HepG2 (cell line): ENCODE measurements around the gene CYP46A1. TPM values are rescaled to one million over a fixed set of nuclear protein-coding genes. Genes with fewer than 3 reads are reported as not detected.

Experiments
- ATAC-seq: fragments of 200-7000 bp; cut with Tn5 transposase; 3 replicates; pipeline ENCODE4 v1.9.1; 2020; ENCODE audit warnings: mild to moderate bottlenecking, moderate library complexity
- BruUV-seq: library from RNA; stranded (reverse); fragments of 400-500 nt; replicated peaks from 2 replicates; lab custom pipeline; 2021; lab: Mats Ljungman, UMichigan
- CTCF ChIA-PET: fragments of 300-600 bp; formaldehyde crosslinking; extraction: SDS; loops from one replicate; lab custom pipeline; 2021; ENCODE audit warnings: low total read pairs, inconsistent platforms, low intra/inter-chr PET ratio; lab: Yijun Ruan, JAX
- POLR2A ChIA-PET: fragments of 350-600 bp; sonication (Branson Sonifier 250); formaldehyde crosslinking; loops from one replicate; lab custom pipeline; 2020; ENCODE audit warnings: antibody characterized with exemption, inconsistent platforms; lab: Yijun Ruan, JAX
- DNase-seq: peaks from one replicate; pipeline ENCODE4 v3.0.0-alpha.2; 2015; ENCODE audit warnings: low spot score
- FAIRE-seq: peaks from 3 replicates; lab custom pipeline; 2011; peaks lifted over from hg19 to GRCh38; lab: Jason Lieb, UNC
- H2AFZ ChIP-seq: one replicate; pipeline ENCODE4 v1.6.1; 2011; ENCODE audit warnings: low read length, inconsistent platforms
- H3K27ac ChIP-seq: fragments of 300-600 bp; 3 replicates; pipeline ENCODE4 v1.8.0; 2011; ENCODE audit warnings: mixed run types, mild to moderate bottlenecking, mixed read lengths, low read length, inconsistent platforms; ENCODE audit not compliant: insufficient read depth; ENCODE audit errors: extremely low read length
- H3K27me3 ChIP-seq, 2 experiments: fragments of 200-600 bp in 1 of 2; 2 replicates in 1 of 2; 3 replicates in 1 of 2; pipeline versions ENCODE4 v1.6.0 to v1.8.0; 2011; ENCODE audit warnings: low read length in 2 of 2, mild to moderate bottlenecking in 2 of 2, moderate library complexity in 2 of 2, inconsistent platforms in 1 of 2; ENCODE audit not compliant: insufficient read depth in 2 of 2, control insufficient read depth in 1 of 2
- H3K36me3 ChIP-seq, 2 experiments: fragments of 200-600 bp in 1 of 2; replicated peaks in 1 of 2; 2 replicates in 1 of 2; 3 replicates in 1 of 2; pipeline versions ENCODE4 v1.5.1 to v1.8.0; 2011; ENCODE audit warnings: low read length in 2 of 2, inconsistent platforms in 1 of 2; ENCODE audit not compliant: insufficient read depth in 2 of 2, control insufficient read depth in 1 of 2
- H3K4me1 ChIP-seq: 2 replicates; pipeline ENCODE4 v1.5.1; 2012; ENCODE audit warnings: low read length, inconsistent platforms; ENCODE audit not compliant: insufficient read depth
- H3K4me2 ChIP-seq: 2 replicates; pipeline ENCODE4 v1.6.0; 2011; ENCODE audit warnings: low read depth, low read length, inconsistent platforms
- H3K4me3 ChIP-seq, 3 experiments: fragments of 200-600 bp in 1 of 3; sonication (generic), shearing (Covaris generic) in 1 of 3; replicated peaks in 1 of 3; 2 replicates each; pipeline ENCODE4 v1.5.1; 2011 to 2016; ENCODE audit warnings: low read length in 3 of 3, inconsistent platforms in 2 of 3, low read depth in 2 of 3, mild to moderate bottlenecking in 2 of 3, control low read depth in 1 of 3, mixed read lengths in 1 of 3; ENCODE audit not compliant: insufficient read depth in 1 of 3
- H3K79me2 ChIP-seq: one replicate; pipeline ENCODE4 v1.6.1; 2011; ENCODE audit warnings: low read length, inconsistent platforms; ENCODE audit not compliant: insufficient read depth
- H3K9ac ChIP-seq: 2 replicates; pipeline ENCODE4 v1.6.0; 2011; ENCODE audit warnings: mild to moderate bottlenecking, low read depth, low read length, inconsistent platforms; ENCODE audit not compliant: insufficient read depth
- H3K9me3 ChIP-seq: 2 replicates; pipeline ENCODE4 v1.5.1; 2012; ENCODE audit warnings: mild to moderate bottlenecking, low read length
- H4K20me1 ChIP-seq: 2 replicates; pipeline ENCODE4 v1.6.0; 2011; ENCODE audit warnings: inconsistent platforms, mild to moderate bottlenecking, low read length, moderate library complexity; ENCODE audit not compliant: insufficient read depth
- FOSL2 ChIP-seq: sonication (generic); formaldehyde crosslinking; IDR thresholded peaks from 2 replicates; pipeline ENCODE4 v1.4.0; 2020; ENCODE audit warnings: missing genetic modification reagents
- MBNL3 ChIP-seq: fragments of 250-450 bp; sonication (Bioruptor Pico); conservative IDR thresholded peaks from 2 replicates; pipeline ENCODE4 v1.8.0; 2022; ENCODE audit warnings: mild to moderate bottlenecking, inconsistent platforms
- NBN ChIP-seq: fragments of 450-650 bp; conservative IDR thresholded peaks from 2 replicates; pipeline ENCODE4 v1.6.1; 2017
- RCOR2 ChIP-seq: IDR thresholded peaks from 2 replicates; pipeline ENCODE4 v1.6.1; 2016; ENCODE audit warnings: missing biosample characterization, missing genetic modification reagents
- SP2 ChIP-seq: sonication (generic); formaldehyde crosslinking; IDR thresholded peaks from 2 replicates; pipeline ENCODE4 v1.5.1; 2020; ENCODE audit warnings: mild to moderate bottlenecking, missing genetic modification reagents
- ZFP62 ChIP-seq: sonication (generic); formaldehyde crosslinking; IDR thresholded peaks from 2 replicates; pipeline ENCODE4 v1.4.0; 2020; ENCODE audit warnings: missing genetic modification reagents
- ZKSCAN5 ChIP-seq: sonication (generic); formaldehyde crosslinking; IDR thresholded peaks from 2 replicates; pipeline ENCODE4 v1.5.1; 2020; ENCODE audit warnings: mild to moderate bottlenecking, missing genetic modification reagents
- ZMYM2 ChIP-seq: sonication (generic); formaldehyde crosslinking; IDR thresholded peaks from 2 replicates; pipeline ENCODE4 v1.8.0; 2022; ENCODE audit warnings: mild to moderate bottlenecking, missing genetic modification reagents
- ZNF24 ChIP-seq: fragments of 450-650 bp; IDR thresholded peaks from 2 replicates; pipeline ENCODE4 v1.6.1; 2017; ENCODE audit warnings: antibody characterized with exemption, mild to moderate bottlenecking
- WGBS: methylation state at CpG from one replicate; pipeline ENCODE4 v1.1.6; 2017; ENCODE audit warnings: low lambda C conversion rate; 5-methylcytosine and 5-hydroxymethylcytosine counted together
- in situ Hi-C: cut with HindIII; loops from 2 replicates; pipeline ENCODE4 v1.10.0; 2017; ENCODE audit warnings: low pct_unique_long_range_greater_than_20kb; ENCODE audit not compliant: extremely low pct_ligation_motif_present
- intact Hi-C: fragments of 100-400 bp; cut with micrococcal nuclease; formaldehyde crosslinking; loops from one replicate; pipeline ENCODE4 v1.10.0; 2022; ENCODE audit not compliant: unreplicated experiment
- polyA plus RNA-seq, 8 experiments: library from polyadenylated mRNA; depleted of rRNA in 3 of 8; stranded (reverse) in 7 of 8; unstranded in 1 of 8; fragments of >200 nt; fragmentation: Illumina TruSeq in 4 of 8; extraction: Trizol in 4 of 8; gene quantifications; 2 replicates each; pipeline versions ENCODE4 v1.2.1 to v1.2.3, GENCODE V29; 2011 to 2016; ENCODE audit warnings: low read depth in 4 of 8, missing spikeins in 1 of 8, mixed read lengths in 1 of 8; ENCODE audit not compliant: insufficient read depth in 1 of 8
- total RNA-seq, 5 experiments: library from RNA; depleted of rRNA; stranded (reverse); fragments of >200 nt; fragmentation: Illumina TruSeq; extraction: Trizol; gene quantifications; 2 replicates each; pipeline ENCODE4 v1.2.3, GENCODE V29; 2016; ENCODE audit warnings: low read depth in 1 of 5
- TF ChIP-seq, protein P1 (sequence below): sonication (generic); formaldehyde crosslinking; IDR thresholded peaks from 2 replicates; pipeline ENCODE4 v1.5.0; 2020; ENCODE audit warnings: mild to moderate bottlenecking, missing genetic modification reagents
- TF ChIP-seq, protein P2 (sequence below): sonication (generic); formaldehyde crosslinking; IDR thresholded peaks from 2 replicates; pipeline ENCODE4 v1.5.0; 2020; ENCODE audit warnings: missing genetic modification reagents, mild to moderate bottlenecking, borderline replicate concordance
- TF ChIP-seq, protein P3 (sequence below): sonication (generic); formaldehyde crosslinking; IDR thresholded peaks from 2 replicates; pipeline ENCODE4 v1.4.0; 2020; ENCODE audit warnings: missing genetic modification reagents, borderline replicate concordance
- TF ChIP-seq, protein P4 (sequence below), 2 experiments: sonication (generic) in 1 of 2; formaldehyde crosslinking in 1 of 2; IDR thresholded peaks; 2 replicates each; pipeline versions ENCODE4 v1.5.1 to v1.6.1; 2011 to 2020; ENCODE audit warnings: borderline replicate concordance in 1 of 2, low read depth in 1 of 2, low read length in 1 of 2, mild to moderate bottlenecking in 1 of 2, missing genetic modification reagents in 1 of 2, moderate library complexity in 1 of 2
- TF ChIP-seq, protein P5 (sequence below): sonication (generic); formaldehyde crosslinking; IDR thresholded peaks from 2 replicates; pipeline ENCODE4 v1.4.0; 2020; ENCODE audit warnings: missing genetic modification reagents; ENCODE audit errors: not compliant biosample characterization

The CYP46A1 gene
- total and polyA plus RNA-seq, 2 of the 13 experiments (the other 11 are each of a cell fraction or from before 2014, with no cell fraction given): not detected

DNA sequence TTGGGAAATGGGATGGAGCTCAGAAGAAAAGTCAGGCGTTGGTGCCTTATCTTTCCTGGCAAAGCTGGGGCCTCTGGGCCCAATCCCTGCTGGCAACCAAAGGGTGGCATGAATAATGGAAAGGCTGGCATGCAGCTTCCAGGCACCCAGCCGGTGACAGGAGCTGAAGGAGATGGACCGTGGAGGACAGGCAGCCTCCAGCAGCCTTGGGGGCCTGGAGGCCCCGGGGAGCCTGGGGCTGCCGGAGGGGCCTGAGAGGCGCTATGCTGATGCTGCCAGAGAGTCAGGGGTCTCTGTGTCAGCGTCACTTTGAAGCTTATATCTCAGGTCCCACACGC is 70.9 kb downstream of the CYP46A1 start (continued):
- TF ChIP-seq, protein P1, sequence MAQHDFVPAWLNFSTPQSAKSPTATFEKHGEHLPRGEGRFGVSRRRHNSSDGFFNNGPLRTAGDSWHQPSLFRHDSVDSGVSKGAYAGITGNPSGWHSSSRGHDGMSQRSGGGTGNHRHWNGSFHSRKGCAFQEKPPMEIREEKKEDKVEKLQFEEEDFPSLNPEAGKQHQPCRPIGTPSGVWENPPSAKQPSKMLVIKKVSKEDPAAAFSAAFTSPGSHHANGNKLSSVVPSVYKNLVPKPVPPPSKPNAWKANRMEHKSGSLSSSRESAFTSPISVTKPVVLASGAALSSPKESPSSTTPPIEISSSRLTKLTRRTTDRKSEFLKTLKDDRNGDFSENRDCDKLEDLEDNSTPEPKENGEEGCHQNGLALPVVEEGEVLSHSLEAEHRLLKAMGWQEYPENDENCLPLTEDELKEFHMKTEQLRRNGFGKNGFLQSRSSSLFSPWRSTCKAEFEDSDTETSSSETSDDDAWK (CRISPR knock-in tag): no peak
- no peak for TF ChIP-seq ZMYM2 (CRISPR knock-in tag)
- TF ChIP-seq, protein P2, sequence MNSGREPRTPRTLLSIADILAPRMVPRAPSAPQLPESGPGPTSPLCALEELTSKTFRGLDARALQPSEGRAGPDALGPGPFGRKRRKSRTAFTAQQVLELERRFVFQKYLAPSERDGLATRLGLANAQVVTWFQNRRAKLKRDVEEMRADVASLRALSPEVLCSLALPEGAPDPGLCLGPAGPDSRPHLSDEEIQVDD (CRISPR knock-in tag): no peak
- TF ChIP-seq, protein P3, sequence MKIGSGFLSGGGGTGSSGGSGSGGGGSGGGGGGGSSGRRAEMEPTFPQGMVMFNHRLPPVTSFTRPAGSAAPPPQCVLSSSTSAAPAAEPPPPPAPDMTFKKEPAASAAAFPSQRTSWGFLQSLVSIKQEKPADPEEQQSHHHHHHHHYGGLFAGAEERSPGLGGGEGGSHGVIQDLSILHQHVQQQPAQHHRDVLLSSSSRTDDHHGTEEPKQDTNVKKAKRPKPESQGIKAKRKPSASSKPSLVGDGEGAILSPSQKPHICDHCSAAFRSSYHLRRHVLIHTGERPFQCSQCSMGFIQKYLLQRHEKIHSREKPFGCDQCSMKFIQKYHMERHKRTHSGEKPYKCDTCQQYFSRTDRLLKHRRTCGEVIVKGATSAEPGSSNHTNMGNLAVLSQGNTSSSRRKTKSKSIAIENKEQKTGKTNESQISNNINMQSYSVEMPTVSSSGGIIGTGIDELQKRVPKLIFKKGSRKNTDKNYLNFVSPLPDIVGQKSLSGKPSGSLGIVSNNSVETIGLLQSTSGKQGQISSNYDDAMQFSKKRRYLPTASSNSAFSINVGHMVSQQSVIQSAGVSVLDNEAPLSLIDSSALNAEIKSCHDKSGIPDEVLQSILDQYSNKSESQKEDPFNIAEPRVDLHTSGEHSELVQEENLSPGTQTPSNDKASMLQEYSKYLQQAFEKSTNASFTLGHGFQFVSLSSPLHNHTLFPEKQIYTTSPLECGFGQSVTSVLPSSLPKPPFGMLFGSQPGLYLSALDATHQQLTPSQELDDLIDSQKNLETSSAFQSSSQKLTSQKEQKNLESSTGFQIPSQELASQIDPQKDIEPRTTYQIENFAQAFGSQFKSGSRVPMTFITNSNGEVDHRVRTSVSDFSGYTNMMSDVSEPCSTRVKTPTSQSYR (CRISPR knock-in tag): no peak

DNA sequence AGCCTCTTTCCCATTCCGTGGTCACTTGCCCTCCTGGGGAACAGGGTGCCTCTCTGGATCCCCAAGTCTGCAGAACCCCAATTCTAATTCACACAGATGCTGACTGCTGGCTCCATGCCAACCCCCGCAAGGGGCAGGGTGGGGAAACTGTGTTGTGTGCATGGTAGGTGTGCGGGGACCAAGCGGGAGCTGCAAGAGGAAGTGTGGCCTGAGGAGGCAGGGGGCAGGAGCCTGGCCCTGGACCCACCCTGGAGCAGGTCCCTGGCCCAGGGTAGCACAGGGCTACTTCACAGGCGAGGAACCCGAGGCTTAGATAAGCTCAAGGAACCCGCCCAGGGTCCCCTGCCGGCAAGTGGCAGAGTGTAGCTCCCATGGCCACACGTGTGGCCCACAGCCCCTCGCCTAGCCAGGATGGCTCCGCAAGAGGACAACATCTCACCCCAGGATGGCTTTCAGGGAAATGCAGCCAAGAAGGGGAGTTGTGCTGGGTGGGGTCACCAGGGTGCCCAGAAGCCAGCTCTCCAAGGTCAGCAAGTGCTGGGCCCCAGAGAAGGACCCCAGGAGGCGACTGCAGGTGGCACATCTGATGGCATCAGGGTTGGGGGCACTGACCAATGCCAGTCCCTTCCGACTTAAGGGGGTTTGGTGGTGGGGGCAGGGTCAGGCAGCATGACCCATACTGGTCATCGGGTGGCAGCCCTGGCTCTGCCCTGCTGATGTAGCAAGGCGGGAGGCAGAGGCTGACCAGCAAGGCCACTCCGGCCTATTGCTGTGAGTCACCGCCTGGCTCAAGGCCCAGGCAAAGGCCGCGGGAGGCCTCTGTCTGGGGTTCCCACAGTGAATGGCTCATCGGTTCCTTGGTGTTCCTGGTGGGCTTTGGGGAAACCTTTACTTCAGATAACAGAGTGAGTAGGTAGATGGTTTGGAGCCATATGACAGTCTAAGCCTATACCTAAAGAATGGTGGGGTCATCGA is 71.8 kb downstream of the CYP46A1 start:
- Histone ChIP-seq H4K20me1 (no peaks in the 10 kb centered on the region), H2AFZ (no peak overlapping the region), H3K4me1 (peaks cover 6% of the 10 kb centered on the region; the same call in 1 of the 2 replicates), H3K27me3 (peaks cover 6 to 76% of the 10 kb centered on the region in 2 experiments; a peak in 3 of 5 replicates), H3K4me2 (no peak overlapping the region), H3K4me3 (no peak overlapping the region), H3K9me3 (no peaks in the 10 kb centered on the region), H3K27ac (no peak overlapping the region), H3K79me2 (no peaks in the 10 kb centered on the region), H3K9ac (no peak overlapping the region), H3K36me3 (no peaks in the 10 kb centered on the region)
- in situ Hi-C loops (no loop called here), intact Hi-C loops (no loop called here)
- ATAC-seq (peak; percentile 77), FAIRE-seq (no peak), DNase-seq (peak; percentile 24)
- ChIA-PET POLR2A (no interaction called here), CTCF (no interaction called here)
- WGBS: 26% methylated on average over 8 of the region's 21 CpGs
- no TSS peak for BruUV-seq
- TF ChIP-seq ZFP62: no peak
- peak; percentile 92 for TF ChIP-seq FOSL2 (CRISPR knock-in tag)
- TF ChIP-seq RCOR2 (CRISPR knock-in tag): no peak
- no peak for TF ChIP-seq ZNF24
- no peak for TF ChIP-seq MBNL3 (CRISPR knock-in tag)
- TF ChIP-seq, protein P4, sequence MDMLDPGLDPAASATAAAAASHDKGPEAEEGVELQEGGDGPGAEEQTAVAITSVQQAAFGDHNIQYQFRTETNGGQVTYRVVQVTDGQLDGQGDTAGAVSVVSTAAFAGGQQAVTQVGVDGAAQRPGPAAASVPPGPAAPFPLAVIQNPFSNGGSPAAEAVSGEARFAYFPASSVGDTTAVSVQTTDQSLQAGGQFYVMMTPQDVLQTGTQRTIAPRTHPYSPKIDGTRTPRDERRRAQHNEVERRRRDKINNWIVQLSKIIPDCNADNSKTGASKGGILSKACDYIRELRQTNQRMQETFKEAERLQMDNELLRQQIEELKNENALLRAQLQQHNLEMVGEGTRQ (IDR thresholded peaks at IDR 0.05; ENCODE audit: low read depth, low read length): 0 out of 2 replicates have a peak, but pooled peaks have one; percentile 3
- TF ChIP-seq, protein P4 (CRISPR knock-in tag; IDR thresholded peaks at IDR 0.05; ENCODE audit: borderline replicate concordance): no peak
- no peak for TF ChIP-seq ZKSCAN5
- TF ChIP-seq SP2 (CRISPR knock-in tag): no peak
- TF ChIP-seq, protein P5, sequence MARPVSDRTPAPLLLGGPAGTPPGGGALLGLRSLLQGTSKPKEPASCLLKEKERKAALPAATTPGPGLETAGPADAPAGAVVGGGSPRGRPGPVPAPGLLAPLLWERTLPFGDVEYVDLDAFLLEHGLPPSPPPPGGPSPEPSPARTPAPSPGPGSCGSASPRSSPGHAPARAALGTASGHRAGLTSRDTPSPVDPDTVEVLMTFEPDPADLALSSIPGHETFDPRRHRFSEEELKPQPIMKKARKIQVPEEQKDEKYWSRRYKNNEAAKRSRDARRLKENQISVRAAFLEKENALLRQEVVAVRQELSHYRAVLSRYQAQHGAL (CRISPR knock-in tag): no peak
- TF ChIP-seq NBN: no peak
